Panc1 (cell line): ENCODE measurements around the gene SLAMF1.
"Not testable (repeated sequence)": the region's sequence is repeated elsewhere in the genome, so short reads cannot be mapped to it uniquely, and the experiment has no call there.

ENCODE experiments used
- CTCF ChIP-seq: fragments of 450-650 bp; IDR thresholded peaks from 2 replicates; pipeline ENCODE4 v1.5.1; 2017; ENCODE audit warnings: mild to moderate bottlenecking
- POLR2AphosphoS5 ChIP-seq: IDR thresholded peaks from 2 replicates; pipeline ENCODE4 v1.6.1; 2012; ENCODE audit warnings: mild to moderate bottlenecking, low read depth, low read length, moderate library complexity
- REST ChIP-seq, 2 experiments: IDR thresholded peaks; 2 replicates each; pipeline ENCODE4 v1.6.1; 2011 to 2012; ENCODE audit warnings: low read depth in 2 of 2, control low read depth in 1 of 2, low read length in 1 of 2, mild to moderate bottlenecking in 1 of 2, moderate library complexity in 1 of 2; ENCODE audit not compliant: insufficient read depth in 1 of 2
- SIN3A ChIP-seq: IDR thresholded peaks from 2 replicates; pipeline ENCODE4 v1.6.1; 2012; ENCODE audit warnings: low read depth, mild to moderate bottlenecking, low read length, moderate library complexity, borderline replicate concordance; ENCODE audit not compliant: insufficient read depth
- TCF7L2 ChIP-seq: IDR thresholded peaks from 2 replicates; pipeline ENCODE4 v1.6.1; 2011; ENCODE audit warnings: mild to moderate bottlenecking, low read depth, low read length, inconsistent platforms

- peak; percentile 13; the same call in 1 of the 2 replicates for TF ChIP-seq CTCF
- TF ChIP-seq POLR2AphosphoS5; REST (IDR thresholded peaks at IDR 0.05; ENCODE audit: insufficient read depth in 1 of 2, low read depth in 2 of 2, low read length in 1 of 2); SIN3A; TCF7L2: not testable (repeated sequence)
Observed at GRCh38 chr1:160692390-160692789, 45.5 kb upstream of the SLAMF1 start.
